HG02798 (cell line): ENCODE measurements around the gene PEX14.

Experiments used
- ATAC-seq: cut with Tn5 transposase; IDR thresholded peaks from one replicate; pipeline ENCODE4 v1.9.1; 2021; ENCODE audit warnings: mild to moderate bottlenecking; ENCODE audit not compliant: unreplicated experiment, poor library complexity

Gene PEX14

DNA sequence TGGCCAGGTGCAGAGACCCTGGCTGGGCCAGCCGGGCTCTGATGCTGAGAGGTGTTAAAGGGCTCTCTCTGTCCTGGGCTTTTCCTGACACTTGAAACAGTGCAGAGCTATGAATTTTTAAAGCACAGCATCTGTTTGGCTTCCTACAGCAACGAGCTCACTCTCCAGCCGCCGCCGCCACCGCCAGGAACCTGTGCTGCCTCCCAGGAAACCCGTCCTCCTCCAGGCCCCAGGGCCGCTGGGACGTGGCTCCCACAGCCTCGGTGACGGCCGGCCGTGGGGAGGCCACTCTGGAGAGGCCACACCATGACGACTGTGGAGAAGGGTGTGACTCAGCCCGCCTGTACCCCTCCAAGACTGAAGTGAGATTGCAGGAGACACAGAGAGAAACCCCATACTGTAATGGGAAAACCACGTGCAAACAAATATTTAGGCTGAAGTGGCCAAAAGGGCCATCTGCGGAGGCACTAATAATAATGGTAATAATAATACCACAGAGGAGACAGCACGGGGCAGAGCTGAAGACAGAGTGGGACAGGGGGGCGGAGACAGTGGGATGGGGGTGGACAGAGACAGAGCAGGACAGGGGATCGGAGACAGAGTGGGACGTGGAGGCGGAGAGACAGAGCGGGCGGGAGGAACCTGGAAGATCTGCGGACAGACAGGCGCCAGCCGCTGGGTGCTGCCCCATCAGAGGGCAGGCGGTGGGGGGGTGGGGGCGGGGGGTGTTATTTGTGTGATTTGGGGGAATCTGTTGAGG is 182.5 kb downstream of the PEX14 start:
- ATAC-seq, result no peak

DNA sequence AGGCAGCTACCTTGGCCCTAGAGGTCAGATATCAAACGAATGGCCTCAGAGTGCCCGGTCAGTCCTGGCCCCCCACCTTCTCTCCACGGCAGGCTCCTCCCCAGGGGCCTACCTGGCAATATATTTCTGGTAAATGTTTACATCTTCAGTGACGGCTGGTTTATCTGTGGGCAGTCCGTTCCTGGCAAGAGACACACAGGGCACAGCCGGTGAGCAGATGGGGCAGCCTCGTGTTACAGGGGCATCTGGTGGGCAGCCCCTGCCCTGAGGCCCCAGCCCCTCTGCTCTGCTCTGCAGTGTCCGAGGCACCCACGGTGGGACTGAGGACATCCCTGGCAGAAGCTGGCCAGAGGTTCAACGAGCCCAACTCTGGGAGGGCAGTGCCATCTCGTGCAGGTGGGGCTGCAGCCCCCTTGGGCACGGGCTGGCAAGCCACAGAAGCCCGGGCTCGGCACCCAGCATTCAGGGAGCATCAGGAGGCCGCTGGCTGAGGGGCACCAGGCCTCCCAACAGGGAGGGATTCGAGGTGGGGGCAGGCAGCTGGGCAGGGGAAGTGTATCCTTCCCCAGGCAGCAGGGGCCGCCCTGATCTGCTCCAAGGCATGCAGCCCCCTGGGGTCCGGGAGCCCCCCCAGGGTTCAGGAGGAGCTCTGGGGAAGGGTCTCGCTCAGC is 183.8 kb downstream of the PEX14 start:
- ATAC-seq, result no peak

DNA sequence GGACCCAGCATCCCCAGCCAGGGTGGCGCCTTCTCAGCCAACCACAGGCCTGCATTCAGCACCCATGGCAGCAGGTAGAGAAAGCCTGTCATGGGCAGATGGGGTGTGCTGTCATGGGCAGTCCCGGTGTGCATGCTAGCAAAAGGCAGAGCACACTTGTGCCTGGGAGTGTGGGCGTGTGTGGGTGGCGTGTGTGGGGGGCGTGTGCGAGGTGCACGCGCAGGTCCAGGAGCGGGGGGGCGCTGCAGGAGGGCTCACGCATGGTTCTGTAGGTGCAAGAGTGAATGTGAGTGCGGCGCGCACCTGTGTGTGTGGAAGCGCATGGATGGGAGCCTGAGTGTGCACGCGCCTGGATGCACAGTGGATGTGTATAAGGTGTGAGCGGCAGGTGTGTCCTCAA is 184.5 kb downstream of the PEX14 start:
- ATAC-seq, result no peak

DNA sequence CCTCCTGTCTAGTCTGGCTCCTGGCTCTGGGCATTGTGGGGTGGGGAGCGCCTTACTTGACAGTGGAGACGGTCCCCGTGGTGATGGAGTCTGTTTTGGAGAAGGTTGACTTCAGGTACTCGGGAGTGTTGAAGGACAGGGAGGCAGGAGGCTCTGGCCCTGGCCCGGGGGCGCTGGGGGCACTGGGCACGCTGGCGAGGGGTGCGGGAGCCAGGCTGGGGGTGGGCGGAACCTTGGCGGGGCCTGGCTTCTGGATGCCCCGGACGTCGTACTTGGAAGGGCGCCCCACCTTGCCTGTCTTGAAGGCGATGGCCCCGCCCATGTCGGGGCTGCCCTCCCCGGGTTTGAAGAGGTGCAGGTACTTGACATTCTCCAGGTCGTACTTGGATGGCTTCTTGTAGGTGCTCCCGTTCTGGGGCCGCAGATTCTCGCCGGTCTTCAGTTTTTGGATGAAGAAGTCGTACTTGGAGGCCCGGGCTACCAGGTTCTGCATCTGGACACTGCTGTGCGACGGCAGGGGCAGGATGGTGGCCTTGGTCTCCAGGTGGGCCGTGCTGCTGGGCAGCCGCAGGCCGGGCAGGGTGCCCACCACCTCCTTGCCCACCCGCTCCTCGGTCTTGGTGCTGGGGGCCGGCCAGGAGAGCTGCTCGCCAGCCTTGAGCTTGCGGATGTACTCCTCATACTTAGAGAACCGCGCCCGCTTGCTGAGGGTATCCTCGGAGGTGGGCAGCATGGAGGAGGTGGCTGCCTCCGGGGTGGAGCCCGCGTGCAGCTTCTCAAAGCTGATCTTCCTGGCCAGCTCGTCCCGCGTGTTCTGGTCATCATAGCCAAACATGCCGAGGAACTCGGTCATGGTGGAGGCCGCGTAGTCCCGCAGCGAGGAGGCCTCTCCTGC is 185.1 kb downstream of the PEX14 start:
- ATAC-seq, result no peak

DNA sequence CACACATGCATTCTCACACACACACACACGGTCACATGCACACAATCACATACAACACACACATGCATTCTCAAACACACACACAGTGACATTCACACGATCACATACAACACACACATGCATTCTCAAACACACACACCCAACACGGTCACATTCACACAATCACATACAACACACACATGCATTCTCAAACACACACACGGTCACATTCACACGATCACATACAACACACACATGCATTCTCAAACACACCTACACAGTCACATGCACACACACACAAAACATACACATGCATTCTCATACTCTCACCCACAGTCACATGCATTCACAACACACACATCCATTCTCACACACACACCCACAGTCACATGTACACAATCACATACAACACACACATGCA is 186.7 kb downstream of the PEX14 start:
- no peak for ATAC-seq

DNA sequence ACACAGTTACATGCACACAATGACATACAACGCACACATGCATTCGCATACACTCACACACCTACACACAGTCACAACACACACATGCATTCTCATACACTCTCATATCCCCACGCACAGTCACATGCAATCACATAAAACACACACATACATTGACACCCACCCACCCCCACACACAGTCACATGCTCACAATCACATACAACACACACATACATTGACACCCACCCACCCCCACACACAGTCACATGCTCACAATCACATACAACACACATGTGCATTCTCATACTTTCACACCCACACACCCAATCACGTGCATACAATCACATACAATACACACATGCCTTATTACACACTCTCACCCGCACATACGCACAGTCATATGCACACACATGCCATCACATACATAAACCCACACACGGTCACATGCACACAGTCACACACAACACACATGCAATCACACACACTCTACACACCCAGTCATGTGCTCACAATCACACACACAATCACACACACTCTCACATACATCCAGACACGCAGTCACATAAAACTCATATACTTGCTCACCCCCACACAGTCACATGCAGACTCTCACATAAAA is 187.4 kb downstream of the PEX14 start:
- ATAC-seq, result no peak

DNA sequence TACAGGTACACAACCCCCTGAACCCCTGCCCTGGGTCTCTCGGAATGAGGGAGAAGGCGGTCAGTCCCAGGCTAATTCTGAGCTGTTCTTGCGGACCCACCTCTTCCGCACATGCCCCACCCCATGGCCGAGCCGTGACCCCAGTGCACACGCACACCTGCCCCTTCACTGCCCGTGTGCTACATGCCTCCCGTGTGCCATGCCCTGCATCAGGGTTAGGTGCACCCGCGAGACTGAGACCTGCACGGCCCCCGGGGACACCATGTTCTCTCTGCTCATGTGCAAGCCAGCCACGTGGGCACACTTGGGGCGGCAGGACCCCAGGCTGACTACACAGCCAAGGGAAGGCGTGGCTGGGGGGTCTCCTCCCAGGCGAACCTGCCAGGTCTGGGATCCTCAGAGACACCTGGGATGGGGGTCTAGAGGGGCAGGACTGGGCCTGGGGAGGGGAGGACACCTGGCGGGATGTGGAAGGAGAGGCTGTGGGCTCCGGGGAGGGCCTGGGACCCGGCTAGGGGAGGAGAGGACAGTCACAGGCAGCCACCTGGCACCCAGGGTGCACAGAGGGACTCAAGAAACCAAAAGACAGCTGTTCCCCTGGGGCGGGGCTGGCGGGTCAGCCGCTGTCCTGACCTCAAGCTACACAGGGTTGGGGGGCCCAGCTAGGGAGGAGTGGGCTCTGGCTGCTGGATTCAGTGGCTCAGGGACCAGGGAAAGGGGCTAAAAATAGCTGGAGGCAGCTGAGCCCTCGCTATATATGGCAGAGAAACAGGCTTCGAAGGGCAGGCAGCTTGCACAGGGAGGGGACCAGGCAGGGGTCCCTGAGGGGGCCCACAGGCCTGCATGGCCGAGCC is 188.3 kb downstream of the PEX14 start:
- ATAC-seq, result no peak

DNA sequence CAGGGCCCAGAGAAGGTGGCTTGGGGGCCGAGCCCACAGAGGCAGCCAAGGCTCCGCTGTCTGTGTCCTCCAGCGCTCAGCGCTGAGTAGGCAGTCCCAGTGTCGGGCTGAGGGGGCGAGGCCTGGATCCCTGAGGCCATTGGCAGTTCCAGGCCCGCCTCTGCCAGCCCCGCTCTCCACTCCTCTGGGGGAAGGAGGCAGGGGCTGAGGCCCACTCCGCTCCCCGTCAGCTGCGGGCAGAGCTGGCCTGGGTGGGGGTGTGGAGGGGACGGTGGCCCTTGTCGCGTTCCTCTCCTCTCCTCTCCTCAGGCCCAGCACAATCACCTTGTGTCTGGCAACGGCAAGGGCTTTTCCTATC is 188.9 kb downstream of the PEX14 start:
- no peak for ATAC-seq

DNA sequence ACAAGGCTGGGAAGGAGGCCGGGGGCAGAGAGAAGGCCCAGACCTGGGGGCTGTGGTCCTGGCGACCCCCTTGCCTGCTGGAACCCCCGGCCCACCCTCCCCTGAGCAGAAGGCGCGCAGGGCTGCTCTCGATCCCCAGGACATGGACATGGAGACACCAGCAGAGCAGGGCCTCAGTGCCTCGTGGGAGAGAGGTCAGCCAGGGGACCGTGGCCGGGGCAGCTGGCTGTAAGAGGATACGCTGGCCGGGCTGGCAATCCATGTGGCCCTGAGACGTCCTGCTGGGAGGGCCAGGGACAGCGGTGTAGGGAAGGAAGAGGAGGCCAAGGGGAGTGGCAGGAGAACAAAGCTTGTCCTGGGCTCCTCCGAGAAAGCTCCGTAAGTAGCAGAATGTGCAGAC is 189.5 kb downstream of the PEX14 start:
- ATAC-seq, result no peak

DNA sequence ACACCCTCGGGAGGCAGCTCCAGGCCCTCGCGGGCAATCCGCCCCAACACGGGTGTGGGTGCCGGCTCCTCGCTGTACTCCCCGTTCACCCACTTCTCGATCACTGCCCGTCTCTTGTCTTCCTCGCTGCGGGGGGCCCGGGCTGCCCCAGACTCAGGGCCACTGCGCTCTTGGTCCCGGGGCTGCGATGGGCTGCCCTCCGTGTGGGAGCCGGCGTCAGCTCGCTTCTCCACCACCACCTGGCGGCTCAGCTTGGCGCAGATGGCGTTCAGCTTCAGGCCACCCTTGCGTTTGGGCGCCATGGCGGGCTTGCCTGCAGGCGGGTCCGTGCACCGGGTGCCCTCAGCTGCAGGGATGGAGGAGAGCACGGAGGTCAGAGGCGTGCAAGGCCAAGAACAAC is 190.5 kb downstream of the PEX14 start:
- no peak for ATAC-seq

DNA sequence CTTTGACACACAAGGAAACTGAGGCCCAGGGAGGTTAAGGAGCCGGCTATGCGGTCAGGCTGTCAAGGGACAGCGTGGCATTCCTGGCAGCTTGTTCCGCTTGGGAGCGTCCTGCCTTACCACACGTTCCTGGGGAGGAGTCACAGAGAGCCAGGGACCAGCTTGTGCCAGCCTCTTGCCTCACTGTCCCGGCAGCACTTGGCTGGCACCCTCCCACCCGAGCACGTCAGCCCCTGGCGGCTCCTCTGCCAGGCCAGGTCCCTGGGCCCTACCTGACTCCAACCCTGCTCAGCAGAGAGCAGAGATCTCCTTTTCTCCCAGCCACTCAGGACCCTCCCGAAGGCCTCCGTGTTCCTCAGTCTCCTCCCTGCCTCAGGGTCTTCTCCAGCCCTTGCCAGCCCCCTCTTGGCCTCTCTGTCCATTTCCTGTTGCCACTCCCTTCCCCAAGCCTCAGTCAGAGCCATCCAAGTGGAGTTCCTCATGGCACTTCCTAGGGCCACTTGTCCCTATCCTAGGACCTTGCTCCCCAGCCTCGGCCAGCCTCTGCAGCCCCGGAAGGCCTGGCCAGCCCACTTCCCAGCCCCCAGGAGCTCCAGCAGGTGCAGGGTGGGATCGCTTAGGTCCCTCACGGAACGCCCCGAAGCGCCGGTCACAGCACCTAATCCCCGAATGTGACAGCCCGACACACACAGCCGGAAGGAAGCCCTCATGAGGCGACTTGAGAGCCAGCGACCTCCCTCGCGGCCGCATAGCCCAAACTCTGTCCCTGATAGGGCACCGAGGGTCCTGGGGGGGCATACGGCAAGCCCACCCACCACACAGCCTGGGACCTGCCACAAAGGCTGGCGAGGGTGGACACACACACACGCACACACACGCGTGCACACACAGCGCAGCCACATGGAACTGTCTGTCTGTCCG is 191.4 kb downstream of the PEX14 start:
- no peak for ATAC-seq

DNA sequence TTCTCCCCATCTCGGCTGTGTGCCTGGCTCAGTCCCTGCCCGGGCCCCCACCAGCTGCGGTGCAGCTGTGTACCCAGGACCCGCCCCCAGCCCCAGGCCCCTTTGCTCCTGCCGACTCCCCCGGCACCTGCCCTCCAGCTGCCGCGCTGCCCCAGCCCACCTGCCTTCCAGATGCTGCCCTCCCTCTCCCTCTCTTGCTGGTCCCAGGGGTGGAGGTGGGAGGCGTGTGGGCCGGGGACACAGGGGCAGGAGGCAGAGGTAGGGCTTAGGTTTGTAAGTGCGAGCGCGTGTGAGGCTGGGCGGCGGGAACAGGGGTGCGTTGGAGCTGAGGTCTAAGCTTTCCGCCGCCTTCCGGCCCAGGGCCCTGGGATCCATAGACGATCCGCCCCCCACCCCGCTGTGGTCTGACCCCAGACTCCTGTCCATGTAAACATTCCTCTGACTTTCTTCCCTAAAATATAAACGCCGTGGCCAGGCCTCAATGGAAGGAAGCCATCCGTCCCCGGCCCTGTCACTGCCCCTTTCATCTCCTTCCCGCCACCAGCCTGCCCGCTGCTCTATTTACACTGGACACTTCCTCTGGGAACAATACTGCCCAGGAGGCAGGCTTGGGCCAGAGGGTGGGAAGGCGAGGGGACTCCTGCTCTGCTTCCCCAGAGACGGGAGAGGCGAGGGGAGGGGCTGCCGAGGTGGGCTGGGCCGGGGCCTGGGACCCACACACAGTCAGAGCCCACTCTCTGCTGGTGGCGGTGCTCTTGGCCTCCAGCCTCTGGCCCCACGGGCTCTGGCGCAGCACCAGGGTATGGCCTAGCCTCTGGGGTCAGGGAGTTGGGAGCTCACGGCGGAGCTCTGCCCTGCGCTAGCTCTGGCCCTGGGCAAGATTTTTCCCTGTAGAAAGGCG is 193.4 kb downstream of the PEX14 start:
- no peak for ATAC-seq

DNA sequence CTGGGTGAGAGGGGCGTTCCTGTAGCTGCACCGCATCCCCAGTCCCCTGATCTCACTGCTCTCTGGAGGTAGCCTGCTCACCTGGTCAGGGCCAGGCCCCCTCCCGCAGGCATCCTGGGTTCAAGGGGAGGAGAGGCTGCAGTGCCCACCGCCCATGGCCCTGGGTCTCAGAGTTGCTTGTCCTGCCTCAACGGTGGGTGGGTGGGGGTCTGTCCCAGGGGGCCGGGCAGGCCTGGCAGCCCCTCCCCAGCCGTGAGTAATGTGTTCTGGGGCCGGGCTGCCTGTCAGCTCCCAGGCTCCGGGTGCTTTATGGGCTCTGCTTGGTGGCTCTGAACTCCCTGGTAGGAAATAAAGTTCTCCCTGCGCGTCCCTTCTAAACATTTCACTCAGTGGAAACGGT is 194.8 kb downstream of the PEX14 start:
- no peak for ATAC-seq

DNA sequence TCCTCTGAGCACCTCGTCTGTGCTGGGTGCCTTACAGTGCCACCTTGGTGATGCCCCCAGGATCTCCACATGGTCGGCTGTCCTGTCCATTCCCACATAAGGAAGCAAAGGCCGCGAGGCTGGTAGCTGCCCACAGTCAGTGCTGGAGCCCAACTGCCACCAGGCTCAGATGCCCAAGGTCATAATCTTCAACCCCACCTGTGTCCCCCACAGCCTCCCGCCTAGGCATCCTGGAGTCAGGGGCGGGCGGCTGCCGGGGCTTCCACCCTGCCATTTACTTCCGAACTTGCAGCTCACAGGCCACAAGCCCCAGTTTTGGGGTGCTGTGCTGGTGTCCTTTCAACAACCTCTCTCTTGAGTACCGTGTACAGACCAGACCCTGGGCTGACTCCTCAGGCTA is 195.4 kb downstream of the PEX14 start:
- ATAC-seq, result no peak

DNA sequence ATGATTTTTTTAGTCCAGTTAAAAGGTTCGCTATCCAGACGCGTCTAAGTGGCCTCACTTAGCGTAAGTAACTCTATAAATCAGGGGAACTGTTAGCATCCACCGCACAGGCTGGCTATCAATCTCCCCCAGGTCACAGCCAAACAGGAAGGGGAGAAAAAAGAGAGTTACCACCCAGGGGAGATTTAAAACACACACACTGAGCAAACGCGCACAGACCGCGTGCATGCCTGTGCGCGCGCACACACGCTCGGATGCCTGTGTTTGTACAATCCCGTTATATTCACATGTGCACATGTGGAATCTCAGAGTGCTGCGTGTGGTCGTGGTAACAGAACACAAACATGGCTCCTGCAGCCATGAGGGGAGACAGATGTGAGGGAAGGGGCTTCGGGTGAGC is 196.3 kb downstream of the PEX14 start:
- ATAC-seq, result no peak

DNA sequence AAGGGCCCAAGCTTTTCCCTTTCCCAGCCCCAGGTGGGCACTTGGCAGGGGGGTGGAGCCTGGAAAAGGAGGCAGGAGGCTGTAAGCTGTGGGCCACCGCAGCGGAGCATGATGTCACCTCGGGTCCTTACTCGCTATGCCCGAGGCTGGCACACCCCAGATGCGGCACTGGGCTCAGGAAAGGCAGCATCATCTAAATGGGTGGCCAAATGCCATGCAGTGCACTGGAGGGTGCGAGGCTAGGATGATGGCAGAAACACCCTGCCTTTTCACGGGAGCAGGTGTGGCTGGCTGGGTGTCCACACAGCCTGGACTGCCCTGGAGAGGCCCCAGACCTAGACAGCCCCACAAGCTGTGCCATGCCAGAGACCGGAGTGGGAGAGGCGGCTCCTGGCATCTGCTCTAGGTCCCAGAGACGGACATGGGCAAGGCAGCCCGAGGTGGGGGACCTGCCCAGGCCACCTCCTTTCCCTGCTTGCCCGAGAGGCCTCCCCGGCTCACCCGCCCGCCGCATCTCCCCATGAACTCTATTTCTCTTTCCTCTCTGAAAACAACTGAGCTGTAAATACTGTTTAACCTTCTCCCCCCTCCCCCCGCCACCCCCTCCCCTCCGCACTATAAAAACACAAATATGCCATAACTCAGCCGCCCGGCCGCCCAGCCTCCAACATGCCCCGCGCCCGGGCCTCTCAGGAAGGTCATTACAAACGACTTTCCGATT is 197.0 kb downstream of the PEX14 start:
- ATAC-seq, result no peak

DNA sequence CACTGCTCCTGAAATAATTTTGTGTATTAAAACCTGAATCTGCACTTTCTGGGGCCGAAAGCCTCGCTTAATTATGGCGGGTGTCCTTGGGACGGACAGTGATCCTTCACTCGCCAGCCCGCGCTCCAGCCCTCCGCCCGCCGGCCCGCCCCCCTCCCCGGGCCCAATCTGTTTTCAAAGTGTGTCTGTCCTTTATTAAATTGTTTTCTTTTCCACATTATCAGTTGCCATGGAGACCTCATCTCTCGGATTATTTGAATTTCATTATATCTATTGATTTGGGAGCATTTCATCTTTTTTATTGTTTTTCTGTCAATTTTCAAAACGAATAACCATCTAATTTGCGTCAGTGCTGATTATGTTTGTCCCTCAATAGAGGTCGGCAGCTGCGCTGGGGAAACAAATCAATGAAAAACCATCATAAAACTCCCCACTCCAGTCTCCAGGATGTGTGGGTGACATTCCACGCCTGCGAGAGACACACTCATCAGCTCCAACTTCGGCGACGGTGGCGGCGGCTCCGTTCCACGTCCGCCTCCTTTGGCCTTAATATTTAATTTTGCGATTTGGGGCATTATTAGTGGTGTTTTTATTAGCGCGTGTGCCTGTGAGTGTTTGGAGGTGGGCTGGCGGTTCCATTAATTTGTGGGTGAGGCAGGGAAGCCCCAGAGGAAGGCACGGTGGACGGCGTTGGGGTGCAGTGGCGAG is 197.7 kb downstream of the PEX14 start:
- no peak for ATAC-seq
